Stimulated activated CD4-positive, alpha-beta T cell treated with anti-CD3 and anti-CD28 coated beads, Interleukin-2, amount 100 ng/mL, for 4 hours (primary cell): ENCODE data around the gene TIFAB.
"Not testable (repeated sequence)": the region's sequence is repeated elsewhere in the genome, so short reads cannot be mapped to it uniquely, and the experiment has no call there.

Experiments used
- DNase-seq: peaks from one replicate; pipeline ENCODE4 v3.0.0-alpha.2; 2020; ENCODE audit warnings: low read depth

TIFAB gene

GRCh38 chr5:135452321-135453030 is at the start of gene TIFAB:
Gene TIFAB (minus strand): TSS chr5:135452351. CDS start chr5:135449939, 2,412 bp downstream.
- DNase-seq: no peak

- DNase-seq: no peak
These were observed 46.5 kb upstream of the TIFAB start for GRCh38 chr5:135498637-135498995.

GRCh38 chr5:135497971-135498636 is 46.0 kb upstream of the TIFAB start:
- DNase-seq: no peak

GRCh38 chr5:135495531-135495930 is 43.4 kb upstream of the TIFAB start:
- not testable (repeated sequence) for DNase-seq

GRCh38 chr5:135494196-135494595 is 42.0 kb upstream of the TIFAB start:
- DNase-seq: no peak

GRCh38 chr5:135493406-135494180 is 41.4 kb upstream of the TIFAB start:
- no peak for DNase-seq

- DNase-seq: no peak
These were observed 40.1 kb upstream of the TIFAB start for GRCh38 chr5:135492319-135492626.

GRCh38 chr5:135491552-135492318 is 39.6 kb upstream of the TIFAB start:
- DNase-seq: no peak

- no peak for DNase-seq
These were observed 38.9 kb upstream of the TIFAB start for GRCh38 chr5:135491038-135491551.

GRCh38 chr5:135490245-135491037 is 38.3 kb upstream of the TIFAB start:
- DNase-seq: no peak

- DNase-seq: no peak
These were observed 37.5 kb upstream of the TIFAB start for GRCh38 chr5:135489466-135490244.

GRCh38 chr5:135488727-135489465 is 36.7 kb upstream of the TIFAB start:
- no peak for DNase-seq

- DNase-seq: no peak
These were observed 35.8 kb upstream of the TIFAB start for GRCh38 chr5:135487839-135488514.

GRCh38 chr5:135487037-135487395 is 34.9 kb upstream of the TIFAB start:
- DNase-seq: no peak

- no peak for DNase-seq
These were observed 34.2 kb upstream of the TIFAB start for GRCh38 chr5:135486131-135487036.

GRCh38 chr5:135484674-135485086 is 32.5 kb upstream of the TIFAB start:
- DNase-seq: no peak

GRCh38 chr5:135483254-135483653 is 31.1 kb upstream of the TIFAB start:
- DNase-seq: no peak

GRCh38 chr5:135482381-135482933 is 30.3 kb upstream of the TIFAB start:
- no peak for DNase-seq
